ENCODE data around the gene CD3D. TPM values are rescaled to one million over a fixed set of nuclear protein-coding genes. Genes with fewer than 3 reads are reported as not detected.

CD3D gene
- total RNA-seq, 1 experiment from 2014 or later, result not detected

DNA sequence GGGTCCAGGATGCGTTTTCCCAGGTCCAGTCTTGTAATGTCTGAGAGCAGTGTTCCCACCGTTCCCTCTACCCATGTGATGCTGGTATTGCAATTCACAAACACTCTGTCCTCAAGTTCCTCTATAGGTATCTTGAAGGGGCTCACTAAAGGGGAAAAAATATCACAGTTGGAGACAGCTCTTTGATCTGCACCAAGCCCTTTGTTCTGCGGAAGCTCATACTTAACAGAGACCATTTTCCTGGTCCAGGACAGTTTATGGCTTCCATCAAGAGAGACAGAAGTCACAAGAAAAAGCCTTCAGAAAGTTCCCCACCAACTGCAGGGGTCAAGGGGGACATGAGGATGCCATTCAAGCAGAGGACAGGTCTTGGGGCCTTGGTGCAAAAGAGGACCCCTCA lies 2.1 kb downstream of the CD3D start:
- intact Hi-C loops (cut with micrococcal nuclease; ENCODE audit: unreplicated experiment), result no loop called here
- no peak for DNase-seq
- H3K9me3 Mint-ChIP-seq (ENCODE audit: low read depth, unreplicated experiment), result peaks cover 3% of the 10 kb centered on the region
- no peak overlapping the region for H3K4me3 Mint-ChIP-seq (ENCODE audit: low read depth, unreplicated experiment)
- CTCF ChIA-PET, result interaction anchor here (0.7 kb wide), 1 partner anchor 1017 kb away, joined by 3 read pairs; no protein-coding TSS in a partner anchor
- peaks cover 5% of the 10 kb centered on the region for H3K4me1 Mint-ChIP-seq (ENCODE audit: low read depth, unreplicated experiment)
- H3K36me3 Mint-ChIP-seq (ENCODE audit: insufficient read depth, unreplicated experiment), result no peaks in the 10 kb centered on the region
- H3K27ac Mint-ChIP-seq (ENCODE audit: unreplicated experiment), result no peak overlapping the region
- H3K27me3 Mint-ChIP-seq (ENCODE audit: unreplicated experiment), result peaks cover 46% of the 10 kb centered on the region
- BruUV-seq (replicated peaks), result no TSS peak
- TF ChIP-seq, protein P1, sequence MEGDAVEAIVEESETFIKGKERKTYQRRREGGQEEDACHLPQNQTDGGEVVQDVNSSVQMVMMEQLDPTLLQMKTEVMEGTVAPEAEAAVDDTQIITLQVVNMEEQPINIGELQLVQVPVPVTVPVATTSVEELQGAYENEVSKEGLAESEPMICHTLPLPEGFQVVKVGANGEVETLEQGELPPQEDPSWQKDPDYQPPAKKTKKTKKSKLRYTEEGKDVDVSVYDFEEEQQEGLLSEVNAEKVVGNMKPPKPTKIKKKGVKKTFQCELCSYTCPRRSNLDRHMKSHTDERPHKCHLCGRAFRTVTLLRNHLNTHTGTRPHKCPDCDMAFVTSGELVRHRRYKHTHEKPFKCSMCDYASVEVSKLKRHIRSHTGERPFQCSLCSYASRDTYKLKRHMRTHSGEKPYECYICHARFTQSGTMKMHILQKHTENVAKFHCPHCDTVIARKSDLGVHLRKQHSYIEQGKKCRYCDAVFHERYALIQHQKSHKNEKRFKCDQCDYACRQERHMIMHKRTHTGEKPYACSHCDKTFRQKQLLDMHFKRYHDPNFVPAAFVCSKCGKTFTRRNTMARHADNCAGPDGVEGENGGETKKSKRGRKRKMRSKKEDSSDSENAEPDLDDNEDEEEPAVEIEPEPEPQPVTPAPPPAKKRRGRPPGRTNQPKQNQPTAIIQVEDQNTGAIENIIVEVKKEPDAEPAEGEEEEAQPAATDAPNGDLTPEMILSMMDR (IDR thresholded peaks at IDR 0.05; ENCODE audit: unreplicated experiment), result no peak

DNA sequence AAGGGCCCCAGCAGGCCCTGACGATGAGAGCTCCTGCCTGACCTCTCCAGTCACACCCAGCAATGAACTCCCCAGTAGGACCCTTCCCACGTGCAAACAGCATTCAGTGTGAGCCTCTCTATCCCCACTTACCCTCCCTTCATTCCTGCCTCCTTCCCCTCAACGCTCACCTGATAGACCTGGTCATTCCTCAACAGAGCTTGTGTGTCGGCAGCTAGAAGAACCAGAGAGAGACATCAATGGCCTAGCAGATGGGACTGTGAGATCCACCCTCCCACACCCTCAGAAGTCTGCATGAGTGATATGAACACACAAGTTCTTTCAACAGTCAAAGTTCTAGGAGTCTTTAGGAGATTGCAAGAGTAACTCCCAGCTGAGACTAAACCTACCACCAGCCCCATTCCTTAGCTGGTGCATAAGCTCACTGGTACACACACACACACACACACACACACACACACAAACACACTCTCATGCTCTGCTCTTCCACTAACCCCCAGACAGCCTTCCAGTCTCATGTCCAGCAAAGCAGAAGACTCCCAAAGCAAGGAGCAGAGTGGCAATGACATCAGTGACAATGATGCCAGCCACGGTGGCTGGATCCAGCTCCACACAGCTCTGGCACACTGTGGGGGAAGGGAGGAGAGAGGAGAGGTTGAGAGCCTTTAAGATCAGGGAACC lies 3.1 kb downstream of the CD3D start:
- no TSS peak for BruUV-seq (replicated peaks)
- H3K4me1 Mint-ChIP-seq (ENCODE audit: low read depth, unreplicated experiment), result no peaks in the 10 kb centered on the region
- H3K27ac Mint-ChIP-seq (ENCODE audit: unreplicated experiment), result no peak overlapping the region
- no peaks in the 10 kb centered on the region for H3K36me3 Mint-ChIP-seq (ENCODE audit: insufficient read depth, unreplicated experiment)
- CTCF ChIA-PET, result no interaction called here
- H3K27me3 Mint-ChIP-seq (ENCODE audit: unreplicated experiment), result peaks cover 36% of the 10 kb centered on the region
- H3K9me3 Mint-ChIP-seq (ENCODE audit: low read depth, unreplicated experiment), result no peaks in the 10 kb centered on the region
- TF ChIP-seq, protein P1 (IDR thresholded peaks at IDR 0.05; ENCODE audit: unreplicated experiment), result no peak
- DNase-seq, result no peak
- H3K4me3 Mint-ChIP-seq (ENCODE audit: low read depth, unreplicated experiment), result no peak overlapping the region
- intact Hi-C loops (cut with micrococcal nuclease; ENCODE audit: unreplicated experiment), result no loop called here

DNA sequence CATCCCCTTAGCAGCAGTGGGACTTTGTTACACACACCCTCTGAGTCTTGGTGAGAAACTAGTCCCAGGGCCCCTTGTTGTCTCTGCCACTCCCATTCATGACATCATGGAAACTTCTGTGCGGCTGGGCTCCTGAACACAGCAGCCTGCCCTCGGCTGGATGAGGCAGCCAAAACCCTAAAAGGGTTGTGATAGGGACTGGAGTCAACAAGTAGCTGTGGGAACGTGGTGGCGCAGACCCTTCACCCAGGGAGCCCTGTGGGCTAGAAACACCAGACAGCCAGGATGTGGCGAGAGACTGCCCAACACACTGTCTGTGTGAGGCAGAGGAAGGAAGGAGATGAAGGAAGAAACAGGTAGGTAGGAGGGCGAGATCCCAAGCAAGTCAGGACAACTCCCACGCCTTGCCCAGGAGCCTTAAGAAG lies 3.9 kb downstream of the CD3D start:
- H3K9me3 Mint-ChIP-seq (ENCODE audit: low read depth, unreplicated experiment), result no peaks in the 10 kb centered on the region
- no peak for DNase-seq
- intact Hi-C loops (cut with micrococcal nuclease; ENCODE audit: unreplicated experiment), result no loop called here
- H3K4me3 Mint-ChIP-seq (ENCODE audit: low read depth, unreplicated experiment), result no peak overlapping the region
- no peaks in the 10 kb centered on the region for H3K4me1 Mint-ChIP-seq (ENCODE audit: low read depth, unreplicated experiment)
- CTCF ChIA-PET, result interaction anchor here (0.6 kb wide), 1 partner anchor 1026 kb away, joined by 4 read pairs; no protein-coding TSS in a partner anchor
- H3K27ac Mint-ChIP-seq (ENCODE audit: unreplicated experiment), result peak overlapping the region; percentile 58
- BruUV-seq (replicated peaks), result no TSS peak
- H3K36me3 Mint-ChIP-seq (ENCODE audit: insufficient read depth, unreplicated experiment), result no peaks in the 10 kb centered on the region
- H3K27me3 Mint-ChIP-seq (ENCODE audit: unreplicated experiment), result peaks cover 34% of the 10 kb centered on the region
- TF ChIP-seq, protein P1 (IDR thresholded peaks at IDR 0.05; ENCODE audit: unreplicated experiment), result no peak

DNA sequence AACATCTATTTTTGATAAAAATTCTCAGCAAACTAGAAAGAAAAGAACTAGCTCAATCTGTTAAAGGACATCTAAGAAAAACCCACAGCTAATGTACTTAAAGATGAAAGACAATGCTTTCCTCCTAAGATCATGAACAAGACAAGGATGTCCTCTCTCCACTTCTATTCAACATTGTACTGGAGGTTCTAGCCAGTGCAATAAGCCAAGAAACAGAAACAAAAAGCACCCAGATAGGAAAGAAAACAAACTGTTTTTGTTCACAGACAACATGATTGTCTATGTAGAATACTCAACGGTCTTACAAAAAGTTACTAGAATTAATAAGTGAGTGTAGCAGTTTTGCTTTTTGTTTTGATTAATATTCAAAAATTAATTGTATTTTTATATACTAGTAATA lies 7.8 kb downstream of the CD3D start:
- Mint-ChIP-seq H3K27ac (ENCODE audit: unreplicated experiment) (no peak overlapping the region), H3K4me1 (ENCODE audit: low read depth, unreplicated experiment) (no peaks in the 10 kb centered on the region), H3K27me3 (ENCODE audit: unreplicated experiment) (peaks cover 17% of the 10 kb centered on the region), H3K36me3 (ENCODE audit: insufficient read depth, unreplicated experiment) (no peaks in the 10 kb centered on the region), H3K4me3 (ENCODE audit: low read depth, unreplicated experiment) (no peak overlapping the region), H3K9me3 (ENCODE audit: low read depth, unreplicated experiment) (no peaks in the 10 kb centered on the region)
- no TSS peak for BruUV-seq (replicated peaks)
- TF ChIP-seq, protein P1 (IDR thresholded peaks at IDR 0.05; ENCODE audit: unreplicated experiment), result no peak
- CTCF ChIA-PET, result interaction anchor here (0.9 kb wide), 1 partner anchor 28 kb away, joined by 5 read pairs; no protein-coding TSS in a partner anchor
- DNase-seq, result no peak
- intact Hi-C loops (cut with micrococcal nuclease; ENCODE audit: unreplicated experiment), result no loop called here
